Jurkat, Clone E6-1 (cell line): Measurements from ENCODE around the gene DMWD.

Experiments used
- DNase-seq: peaks from one replicate; pipeline ENCODE4 v3.0.0-alpha.2; 2011; ENCODE audit warnings: low read depth, low spot score
- H3K4me3 ChIP-seq: 2 replicates; pipeline ENCODE4 v1.5.1; 2011; ENCODE audit warnings: mild to moderate bottlenecking, low read length, control low read depth, moderate library complexity

DMWD gene

DNA sequence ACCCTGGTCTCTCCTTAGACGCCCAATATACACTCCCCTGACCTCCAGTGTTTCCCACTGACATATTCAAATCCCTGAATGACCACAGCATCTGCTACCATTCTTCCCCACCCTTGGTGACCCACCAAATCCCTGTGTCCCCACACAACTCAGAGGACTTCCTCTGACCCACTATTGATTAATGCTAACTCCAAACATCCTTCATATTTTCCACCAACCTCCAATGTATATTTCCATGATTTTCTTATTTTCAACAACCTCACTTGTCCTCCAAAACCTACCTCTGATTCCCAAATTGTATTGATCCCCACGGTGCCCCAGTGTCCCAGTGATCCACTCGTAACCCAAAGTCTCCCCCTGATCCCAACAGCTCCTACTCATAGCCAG is 526 bp upstream of the DMWD start:
- peak overlapping the region; percentile 39 for H3K4me3 ChIP-seq
- DNase-seq, result no peak

DNA sequence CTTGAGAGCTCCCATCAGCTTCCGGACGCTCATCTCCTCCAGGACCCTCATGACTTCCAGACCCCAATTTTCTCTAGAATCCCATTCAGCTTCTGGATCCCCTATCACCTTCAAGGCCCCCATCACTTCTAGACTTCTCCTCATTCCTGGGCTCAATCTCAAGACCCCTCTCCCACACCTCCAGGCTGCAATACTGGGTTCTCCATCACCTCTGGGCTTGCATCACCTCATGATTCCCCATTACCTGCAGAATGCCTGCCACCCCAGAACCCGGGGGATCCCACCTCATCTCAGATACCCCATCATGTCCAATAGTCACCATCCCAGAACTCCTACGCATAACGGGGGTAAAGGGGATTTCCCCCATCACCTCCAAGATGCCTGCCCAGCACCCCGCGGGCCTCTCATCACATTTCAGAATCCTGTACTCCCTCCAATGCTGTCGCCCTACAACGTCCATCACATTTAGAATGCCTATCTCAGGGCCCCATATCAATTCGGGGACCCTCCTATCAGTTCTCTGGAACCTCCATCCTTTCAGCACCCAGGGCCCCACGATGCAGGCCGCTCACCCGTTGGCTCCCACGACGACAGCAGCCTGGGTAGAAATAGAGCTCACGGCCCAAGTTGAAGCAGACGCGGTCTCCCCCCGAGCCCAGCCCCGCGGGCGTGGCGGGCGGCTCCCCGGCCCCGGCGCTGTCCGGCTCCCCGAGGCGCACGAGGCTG is 738 bp downstream of the DMWD start:
- no peak for DNase-seq
- H3K4me3 ChIP-seq, result peak overlapping the region; percentile 66

DNA sequence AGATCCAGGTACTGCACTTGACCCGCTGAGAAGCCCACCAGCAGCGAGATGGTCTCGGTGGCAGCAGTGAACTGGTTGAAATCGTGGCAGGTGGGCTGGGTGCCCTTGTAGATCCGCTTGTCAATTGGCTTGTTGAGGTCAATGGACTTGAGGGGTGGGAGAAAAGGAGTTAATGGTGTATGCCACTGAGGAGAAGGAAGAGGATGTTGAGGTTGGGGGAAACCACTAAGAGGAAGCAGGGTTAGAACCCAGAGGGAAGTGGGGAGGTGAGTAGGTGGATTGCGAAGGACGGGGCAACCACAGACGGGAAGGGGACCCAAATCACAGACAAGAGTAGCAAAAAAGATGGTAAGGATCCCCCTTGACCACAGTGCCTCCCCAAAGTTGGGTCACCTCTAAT is 1.7 kb downstream of the DMWD start:
- DNase-seq, result peak; percentile 82

DNA sequence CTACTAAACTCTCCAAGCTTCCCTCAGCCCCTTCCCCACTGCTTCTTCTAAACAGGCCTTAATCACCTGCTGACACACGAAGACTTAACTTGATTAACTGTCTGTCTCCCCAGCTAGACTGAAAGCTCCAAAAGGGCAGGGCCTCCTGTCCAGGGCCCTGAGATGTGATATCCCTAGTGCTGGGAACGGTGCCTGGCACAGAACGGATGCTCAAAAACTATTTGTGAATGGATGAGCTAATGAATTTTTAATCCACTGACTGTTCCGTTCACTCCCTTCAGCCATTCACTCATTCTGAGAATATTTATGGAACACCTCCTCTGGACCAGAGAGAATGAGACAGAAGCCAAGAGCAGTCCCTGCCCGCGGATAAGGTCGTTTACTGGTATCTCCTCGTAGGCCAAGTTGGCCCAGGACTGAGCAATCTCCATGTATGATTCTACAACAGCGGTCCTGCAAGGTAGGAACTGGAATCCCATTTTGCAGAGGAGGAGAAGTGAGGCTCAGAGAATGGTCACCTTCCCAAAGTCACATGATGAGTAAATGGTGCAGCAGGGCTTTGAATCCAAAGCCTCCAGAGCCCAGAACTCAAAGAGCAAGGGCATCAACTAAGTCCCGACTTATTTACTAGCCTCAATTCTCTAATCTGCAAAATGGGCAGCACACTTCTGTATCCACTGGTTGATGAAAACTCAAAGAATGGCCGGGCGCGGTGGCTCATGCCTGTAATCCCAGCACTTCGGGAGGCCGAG is 3.4 kb downstream of the DMWD start:
- no peak for DNase-seq
- no peak overlapping the region for H3K4me3 ChIP-seq

More for the DNA sequence above, 1.7 kb downstream of the DMWD start:
- H3K4me3 ChIP-seq, result no peak overlapping the region

DNA sequence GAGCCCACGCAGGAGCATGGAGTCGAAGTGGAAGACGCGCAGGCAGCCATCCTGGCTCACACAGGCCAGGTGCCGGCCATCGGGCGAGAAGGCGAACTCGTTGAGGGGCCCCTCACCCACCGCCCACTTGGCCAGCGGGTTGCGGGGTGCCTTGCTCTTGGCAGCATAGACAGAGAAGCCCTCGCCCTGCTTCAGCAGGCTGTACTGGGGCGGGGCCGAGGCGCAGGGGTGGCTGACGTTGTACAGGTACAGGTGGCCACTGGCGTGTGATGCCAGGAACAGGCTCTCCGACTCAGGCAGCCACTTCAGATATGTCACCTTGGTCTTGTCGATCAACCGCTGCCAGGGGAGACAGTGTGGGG is 6.1 kb downstream of the DMWD start:
- H3K4me3 ChIP-seq, result no peak overlapping the region
- DNase-seq, result no peak

DNA sequence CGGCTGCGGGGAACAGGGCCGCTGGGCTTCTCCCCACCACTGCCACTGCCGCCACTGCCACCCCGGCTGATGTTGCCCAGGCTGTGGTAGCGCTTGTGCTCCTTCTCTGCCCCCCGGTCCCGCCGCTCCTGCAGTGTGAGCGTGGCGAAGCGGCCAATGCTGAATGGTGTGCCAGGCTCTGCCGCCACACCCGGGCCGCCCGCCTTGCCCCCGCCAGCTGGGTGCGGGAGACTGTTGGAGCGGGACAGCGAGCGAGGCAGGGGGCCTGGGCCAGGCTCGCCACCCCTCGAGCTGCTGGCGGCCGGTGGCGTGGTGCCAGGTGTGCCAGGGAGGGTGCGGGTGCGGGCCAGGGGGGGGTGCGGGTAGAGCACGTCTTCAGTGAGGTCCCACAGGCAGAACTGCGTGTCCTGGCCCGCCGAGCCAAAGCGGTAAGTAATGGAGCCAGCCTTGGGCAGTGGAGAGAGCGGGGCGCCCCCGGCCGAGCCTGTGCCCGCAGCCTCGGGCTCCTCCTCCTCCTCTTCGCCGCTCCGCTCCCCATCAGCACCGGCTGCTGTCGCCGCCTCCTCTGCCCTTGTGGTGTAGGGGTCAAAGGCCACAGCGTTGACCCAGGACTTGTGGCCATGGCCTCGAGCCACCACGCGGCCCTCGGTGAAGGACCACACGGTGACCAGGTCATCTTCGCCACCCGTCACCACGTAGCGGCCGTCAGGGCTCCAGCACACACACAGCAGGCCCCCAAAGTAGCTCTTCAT is 6.7 kb downstream of the DMWD start:
- H3K4me3 ChIP-seq, result no peak overlapping the region
- DNase-seq, result no peak

DNA sequence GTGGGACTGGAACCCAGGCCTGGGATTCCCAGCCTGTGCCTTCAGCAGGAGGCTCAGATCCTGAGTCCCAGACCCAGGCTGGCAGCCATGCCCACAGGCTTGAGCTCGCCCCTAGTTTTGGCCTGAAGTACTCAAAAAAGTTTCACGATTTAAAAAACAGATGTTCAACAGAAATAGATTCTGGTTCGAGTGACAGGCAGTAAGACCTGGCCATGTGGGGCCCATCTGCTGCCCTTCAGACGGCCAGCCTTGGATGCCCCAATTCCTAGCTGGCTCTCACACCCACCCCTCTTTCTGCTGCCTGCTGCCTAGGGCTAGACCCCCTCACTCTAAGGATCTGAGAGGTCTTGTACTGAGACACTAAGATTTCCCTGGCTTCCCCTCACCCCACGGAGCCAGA is 7.5 kb downstream of the DMWD start:
- DNase-seq, result no peak
- no peak overlapping the region for H3K4me3 ChIP-seq

DNA sequence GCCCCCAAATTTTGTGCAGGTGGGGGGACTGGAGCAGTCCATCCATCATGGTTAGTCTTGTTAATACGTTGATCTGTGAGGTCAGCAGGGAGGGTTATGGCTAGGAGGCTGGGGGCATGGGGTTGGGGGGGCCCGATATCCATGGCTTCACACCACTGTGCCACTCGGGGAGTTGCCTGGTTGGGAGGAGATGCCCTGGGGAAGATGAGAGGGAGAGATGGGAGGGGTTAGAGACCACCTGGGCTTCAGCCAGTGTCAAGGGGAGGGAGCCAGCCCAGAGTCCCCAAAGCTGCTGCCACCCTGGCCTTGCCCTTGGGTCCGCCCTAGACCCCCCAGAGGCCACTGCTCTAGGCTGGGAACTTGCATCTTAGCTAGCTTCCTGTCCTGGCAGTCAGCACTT is 8.5 kb downstream of the DMWD start:
- no peak for DNase-seq
- H3K4me3 ChIP-seq, result no peak overlapping the region

DNA sequence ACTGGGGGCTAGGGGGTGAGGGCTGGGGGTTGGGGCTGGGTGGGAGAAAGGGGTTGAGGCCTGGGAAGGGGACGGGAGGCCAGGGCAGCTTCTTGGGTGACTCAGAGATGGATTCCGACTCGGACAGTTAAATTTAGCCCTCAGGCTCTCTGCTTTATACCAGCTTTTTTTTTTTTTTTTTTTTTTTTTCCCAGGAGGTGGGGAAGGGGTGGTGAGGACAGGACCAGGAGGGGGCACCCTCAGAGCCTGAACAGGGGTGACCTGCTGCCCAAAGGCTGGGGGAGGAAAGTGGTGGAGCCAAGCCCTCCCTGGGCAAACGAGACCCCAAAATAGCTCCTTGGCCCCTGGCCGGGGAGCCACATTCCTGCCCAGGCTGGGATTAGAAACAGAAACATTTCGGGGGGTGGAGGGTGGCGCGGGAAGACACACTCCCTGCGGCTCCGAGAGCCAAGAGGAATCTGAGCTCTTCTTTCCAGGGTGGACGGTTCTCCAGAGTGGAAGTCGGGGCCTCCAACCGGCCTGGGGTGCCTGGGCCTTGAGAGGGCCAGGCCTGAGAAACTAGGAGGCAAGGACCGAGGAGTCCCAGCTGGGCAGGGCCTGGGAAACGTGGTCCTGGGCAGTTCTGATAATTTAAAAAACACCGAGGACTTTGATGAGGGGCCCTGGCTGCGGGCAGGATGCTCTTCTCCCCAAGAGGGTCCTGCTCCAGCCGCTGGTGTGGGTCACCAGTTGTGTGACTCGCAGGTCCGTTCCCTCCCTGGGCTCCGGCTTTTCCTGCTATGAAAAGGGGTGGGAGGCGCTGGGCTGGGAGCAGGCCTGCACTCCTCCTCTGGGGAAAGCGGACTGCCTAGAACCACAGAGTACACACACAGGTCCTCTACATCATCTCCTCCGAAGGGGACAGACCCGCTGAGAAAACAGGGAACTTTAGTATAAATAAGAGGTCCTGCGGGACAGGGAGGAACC is 9.5 kb downstream of the DMWD start:
- H3K4me3 ChIP-seq, result no peak overlapping the region
- DNase-seq, result no peak

DNA sequence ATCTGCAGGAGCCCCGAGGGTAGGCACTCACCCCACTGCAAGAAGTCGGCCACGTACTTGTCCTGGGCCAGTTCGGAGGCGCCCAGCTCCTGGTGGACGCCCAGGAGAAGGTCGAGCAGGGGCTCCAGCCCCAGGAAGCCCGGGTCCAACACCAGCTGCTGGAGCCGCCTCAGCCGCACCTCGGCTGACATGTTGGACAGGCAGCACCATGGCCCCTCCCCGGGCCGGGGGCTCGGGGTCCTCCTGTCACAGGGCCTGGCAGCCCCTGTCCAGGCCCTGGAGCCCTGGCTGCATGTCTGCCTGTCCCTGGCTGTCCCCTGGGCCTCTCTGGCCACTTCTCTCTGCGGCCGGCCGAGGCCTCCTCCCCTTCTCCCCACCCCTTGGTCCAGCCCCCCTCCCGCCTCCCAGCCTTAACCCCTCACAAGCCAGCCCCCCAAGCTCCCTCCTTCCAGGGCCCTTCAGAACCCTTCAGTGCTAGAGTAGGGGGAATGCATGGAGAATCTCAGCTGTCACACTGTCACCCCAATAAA is 10.4 kb downstream of the DMWD start, which contains the start of gene DMPK:
TSS of gene DMPK (minus strand) at position 329 of the 530 bp plus-strand sequence. CDS start at position 191, 138 bp downstream.
- no peak within 1 kb of the TSS for H3K4me3 ChIP-seq
- no peak for DNase-seq

DNA sequence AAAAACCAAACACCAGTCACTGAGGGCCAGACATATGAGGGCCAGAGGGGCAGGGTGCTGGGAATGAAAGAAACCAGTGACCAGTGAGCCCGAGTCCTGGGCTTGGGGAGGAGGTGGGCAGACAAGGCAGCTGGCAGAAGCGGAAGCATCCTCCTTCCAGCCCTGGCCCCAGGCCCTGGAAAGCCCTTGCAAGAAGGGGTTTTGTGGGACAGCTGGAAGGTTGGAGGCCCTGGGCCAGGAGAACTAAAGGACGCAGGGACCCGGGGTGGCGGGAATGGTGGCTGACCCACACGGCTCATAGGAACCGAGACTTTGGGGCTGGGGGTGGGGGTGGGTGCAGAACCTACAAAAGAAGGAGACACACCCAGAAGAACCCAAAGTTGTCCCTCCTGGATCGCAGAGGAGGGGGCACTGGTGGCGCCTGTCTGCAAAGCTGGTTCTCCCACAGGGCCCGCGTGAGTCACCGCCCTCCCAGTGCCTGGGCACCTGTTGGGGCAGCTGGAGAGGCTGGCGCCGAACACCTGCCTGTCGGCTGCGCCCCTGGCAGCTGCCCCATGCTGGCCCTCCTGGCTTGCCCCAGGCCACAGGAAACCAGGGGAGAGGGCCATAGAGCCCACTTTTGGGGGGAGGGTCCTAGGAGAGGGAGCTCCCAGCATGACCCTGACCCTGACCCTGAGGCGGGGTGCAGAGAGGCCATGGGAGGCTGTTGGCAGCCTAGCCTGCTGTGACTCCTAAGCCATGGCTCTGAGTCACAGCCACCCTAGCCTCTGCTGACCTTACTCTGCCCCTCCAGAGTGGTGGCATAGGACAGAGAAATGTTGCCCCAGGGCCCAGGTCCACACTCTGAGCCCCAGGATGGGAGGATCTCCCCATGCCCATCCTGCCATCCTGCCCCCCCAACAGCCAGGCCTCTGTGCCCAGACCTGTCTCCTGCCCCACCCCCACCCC is 11.2 kb downstream of the DMWD start:
- no peak overlapping the region for H3K4me3 ChIP-seq
- DNase-seq, result no peak

DNA sequence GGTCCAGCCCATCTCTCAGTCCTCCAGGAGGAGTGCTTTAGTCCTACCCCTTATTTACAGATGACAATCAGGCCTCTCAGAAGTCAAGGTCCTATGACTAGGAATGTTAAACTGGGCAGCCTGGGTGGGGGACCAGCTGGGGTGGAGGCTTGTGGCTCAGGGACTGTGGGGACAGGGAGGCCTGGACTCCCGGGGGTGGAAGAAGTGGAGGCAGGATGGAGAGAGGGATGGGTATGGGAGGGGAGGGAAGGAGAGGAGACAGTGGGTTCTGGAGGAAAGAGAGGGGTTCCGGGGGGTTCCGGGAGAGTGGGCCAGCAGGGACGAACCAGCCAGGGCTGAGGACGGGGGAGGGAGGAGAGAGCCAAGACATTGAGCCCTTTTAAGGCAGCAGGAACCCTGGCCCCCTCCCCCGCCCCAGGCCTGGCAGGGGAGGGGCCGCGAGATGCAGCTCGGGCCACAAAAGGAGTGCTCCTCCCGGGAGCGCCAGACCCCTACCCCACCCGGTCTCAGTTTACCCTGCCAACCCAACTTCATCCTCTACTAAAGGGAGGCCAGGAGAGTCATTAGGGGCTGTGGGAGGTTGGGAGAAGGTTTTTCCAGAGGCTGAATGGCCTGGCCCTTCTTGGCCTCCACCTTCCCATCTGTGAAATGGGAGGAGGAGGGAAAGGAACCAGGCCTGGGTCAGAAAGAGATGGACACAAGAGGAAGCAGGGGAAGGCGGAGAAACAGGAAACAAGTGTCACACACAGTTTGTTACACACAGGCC is 12.0 kb downstream of the DMWD start:
- DNase-seq, result no peak
- H3K4me3 ChIP-seq, result no peak overlapping the region

DNA sequence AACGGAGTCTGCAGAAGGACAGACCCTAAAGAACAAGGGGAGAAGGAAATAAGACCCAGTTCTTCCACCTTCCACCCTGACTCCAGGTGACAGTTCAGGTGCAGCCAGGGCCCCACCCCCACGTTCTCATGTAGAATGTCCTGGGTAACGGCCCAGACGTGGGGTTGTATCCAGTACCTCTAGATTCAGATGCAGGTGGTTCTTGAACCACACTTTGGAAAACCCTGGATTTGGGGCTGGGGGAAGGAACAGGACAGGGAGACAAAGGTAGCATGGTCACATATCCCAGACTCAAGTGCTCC is 12.5 kb downstream of the DMWD start:
- H3K4me3 ChIP-seq, result no peak overlapping the region
- no peak for DNase-seq

DNA sequence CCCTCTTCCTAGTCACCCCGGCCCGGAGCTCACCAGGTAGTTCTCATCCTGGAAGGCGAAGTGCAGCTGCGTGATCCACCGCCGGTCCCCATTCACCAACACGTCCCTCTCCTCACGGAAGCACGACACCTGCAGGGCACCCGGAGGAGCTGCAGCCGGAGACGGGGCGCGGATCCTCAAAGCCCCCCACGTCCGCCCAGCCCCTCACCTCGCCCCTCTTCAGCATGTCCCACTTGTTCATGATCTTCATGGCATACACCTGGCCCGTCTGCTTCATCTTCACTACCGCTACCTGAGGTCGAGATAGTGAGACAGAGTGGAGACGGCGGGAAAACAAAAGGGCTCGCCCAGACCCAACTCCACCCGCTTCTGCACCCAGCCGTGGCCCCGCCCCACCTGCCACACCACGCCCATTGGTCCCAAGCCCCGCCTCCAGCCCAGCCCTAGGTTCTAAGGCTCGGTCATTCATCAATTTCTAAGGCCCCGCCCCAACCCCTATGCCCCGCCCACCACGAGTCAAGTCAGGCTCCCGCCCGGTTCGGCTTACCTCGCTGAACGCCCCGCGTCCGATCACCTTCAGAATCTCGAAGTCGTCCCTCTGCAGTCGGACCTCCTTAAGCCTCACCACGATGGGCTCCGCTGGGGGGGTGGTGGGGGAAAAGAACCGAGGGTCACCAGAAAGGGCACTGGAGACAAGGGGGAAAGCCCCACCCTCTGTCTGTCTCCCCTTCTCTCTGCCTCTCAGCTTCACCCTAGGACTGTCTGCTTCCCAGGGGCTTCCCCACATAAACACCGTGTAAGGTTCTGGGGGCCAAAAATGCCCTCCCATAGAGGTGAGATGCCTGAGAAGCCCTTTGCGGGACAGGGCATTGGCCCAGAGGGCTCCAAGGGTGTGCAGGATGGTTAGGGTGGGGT is 13.2 kb downstream of the DMWD start:
- DNase-seq, result peak; percentile 62
- peak overlapping the region; percentile 42 for H3K4me3 ChIP-seq

DNA sequence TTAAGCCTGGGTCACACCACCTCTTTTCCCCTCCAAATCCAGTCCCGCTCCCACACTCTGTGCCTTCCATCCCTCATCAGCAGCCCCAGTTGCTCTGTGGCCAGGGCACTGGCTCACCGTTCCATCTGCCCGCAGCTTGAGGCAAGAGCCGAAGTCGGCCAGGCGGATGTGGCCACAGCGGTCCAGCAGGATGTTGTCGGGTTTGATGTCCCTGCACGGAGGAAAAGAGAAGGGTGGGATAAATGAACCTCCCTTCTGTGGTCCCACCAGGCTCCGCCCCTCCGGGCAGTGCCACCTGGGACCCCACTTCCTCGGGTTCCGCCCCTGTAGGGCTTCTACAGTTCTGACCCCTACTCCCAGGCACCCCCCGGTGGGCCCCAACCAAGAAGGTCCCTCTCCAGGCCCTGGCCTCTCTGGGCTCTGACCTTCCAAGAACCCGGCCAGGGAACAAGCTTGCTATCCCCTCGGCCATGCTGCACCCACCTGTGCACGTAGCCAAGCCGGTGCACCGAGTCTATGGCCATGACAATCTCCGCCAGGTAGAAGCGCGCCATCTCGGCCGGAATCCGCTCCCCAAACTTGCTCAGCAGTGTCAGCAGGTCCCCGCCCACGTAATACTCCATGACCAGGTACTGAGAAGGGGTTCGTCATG is 14.5 kb downstream of the DMWD start:
- no peak overlapping the region for H3K4me3 ChIP-seq
- no peak for DNase-seq
